Rectal smooth muscle tissue (tissue), 1 donor: Measurements from ENCODE around the gene ADAMTS17.

Experiments
- H3K27ac ChIP-seq: one replicate; pipeline ENCODE4 v1.7.0; 2013; ENCODE audit warnings: low read depth, low read length, inconsistent platforms
- H3K27me3 ChIP-seq: one replicate; pipeline ENCODE4 v1.7.0; 2013; ENCODE audit warnings: low read length; ENCODE audit not compliant: control insufficient read depth, insufficient read depth
- H3K36me3 ChIP-seq: one replicate; pipeline ENCODE4 v1.7.0; 2013; ENCODE audit warnings: low read length; ENCODE audit not compliant: control insufficient read depth, insufficient read depth
- H3K4me1 ChIP-seq: one replicate; pipeline ENCODE4 v1.7.0; 2013; ENCODE audit warnings: low read length; ENCODE audit not compliant: control insufficient read depth, insufficient read depth
- H3K4me3 ChIP-seq: one replicate; pipeline ENCODE4 v1.7.0; 2013; ENCODE audit warnings: low read length
- H3K9ac ChIP-seq: one replicate; pipeline ENCODE4 v1.7.0; 2013; ENCODE audit warnings: low read length

ADAMTS17 gene

DNA sequence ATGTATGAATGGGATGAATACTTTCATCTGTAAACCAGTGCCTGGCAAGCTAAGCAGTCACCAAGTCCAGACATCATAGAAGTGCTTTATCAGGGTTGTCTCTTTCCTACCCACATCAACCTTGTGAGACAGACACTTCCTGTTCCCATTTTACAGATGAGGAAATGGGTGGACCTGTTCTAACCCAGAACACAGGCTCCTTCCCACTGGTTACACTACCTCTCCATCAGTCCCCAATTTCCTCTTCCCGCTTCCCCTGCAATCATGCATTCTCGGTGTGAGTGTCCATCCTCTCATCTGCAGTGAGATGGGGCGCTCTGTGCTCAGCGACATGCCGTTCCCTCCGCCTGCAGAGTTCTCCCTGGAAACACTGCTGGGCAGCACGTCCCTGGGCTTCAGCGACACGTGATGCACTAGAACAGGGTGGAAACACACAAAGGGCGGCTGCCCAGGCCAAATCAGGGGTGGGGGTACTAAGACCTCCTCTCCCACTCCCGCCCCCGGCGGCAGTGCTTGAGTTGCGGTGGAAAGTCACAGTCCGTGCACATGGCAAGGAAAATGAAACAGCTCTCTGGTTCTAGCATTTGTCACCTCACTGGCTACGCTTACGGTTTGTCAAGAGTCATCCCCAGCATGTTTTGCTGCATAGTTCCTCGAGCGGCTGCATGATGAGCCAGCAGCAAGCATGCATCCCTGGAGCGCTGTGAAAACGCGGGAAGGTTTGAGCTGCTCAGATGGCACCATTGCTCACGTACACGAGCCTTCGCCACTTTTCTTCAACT, 201.1 kb downstream of the ADAMTS17 start:
- Histone ChIP-seq H3K27ac (no peak overlapping the region), H3K27me3 (no peaks in the 10 kb centered on the region), H3K9ac (no peak overlapping the region), H3K4me3 (no peak overlapping the region), H3K36me3 (no peaks in the 10 kb centered on the region), H3K4me1 (no peaks in the 10 kb centered on the region)

DNA sequence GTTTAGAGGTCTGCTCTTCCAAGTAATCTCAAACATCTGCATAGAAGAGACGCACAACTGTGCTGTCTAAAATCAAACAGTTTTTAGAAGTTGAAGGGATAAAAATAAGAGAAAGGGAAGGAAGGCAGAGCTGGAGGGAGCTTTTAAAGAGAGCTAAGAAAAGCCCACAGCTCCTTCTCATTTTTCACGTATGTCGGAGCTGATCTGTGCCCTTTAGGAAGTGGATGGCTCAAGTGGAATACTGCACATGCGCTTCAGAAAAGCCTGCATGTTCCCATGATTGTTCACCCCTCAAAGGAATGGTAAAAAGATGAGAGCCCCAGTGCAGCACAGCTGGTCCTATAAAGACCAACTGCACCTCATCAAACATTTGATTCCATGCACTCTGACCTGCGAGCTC, 207.2 kb downstream of the ADAMTS17 start:
- no peaks in the 10 kb centered on the region for H3K27me3 ChIP-seq
- no peaks in the 10 kb centered on the region for H3K36me3 ChIP-seq
- H3K27ac ChIP-seq: no peak overlapping the region
- no peaks in the 10 kb centered on the region for H3K4me1 ChIP-seq
- H3K9ac ChIP-seq: no peak overlapping the region
- H3K4me3 ChIP-seq: no peak overlapping the region

DNA sequence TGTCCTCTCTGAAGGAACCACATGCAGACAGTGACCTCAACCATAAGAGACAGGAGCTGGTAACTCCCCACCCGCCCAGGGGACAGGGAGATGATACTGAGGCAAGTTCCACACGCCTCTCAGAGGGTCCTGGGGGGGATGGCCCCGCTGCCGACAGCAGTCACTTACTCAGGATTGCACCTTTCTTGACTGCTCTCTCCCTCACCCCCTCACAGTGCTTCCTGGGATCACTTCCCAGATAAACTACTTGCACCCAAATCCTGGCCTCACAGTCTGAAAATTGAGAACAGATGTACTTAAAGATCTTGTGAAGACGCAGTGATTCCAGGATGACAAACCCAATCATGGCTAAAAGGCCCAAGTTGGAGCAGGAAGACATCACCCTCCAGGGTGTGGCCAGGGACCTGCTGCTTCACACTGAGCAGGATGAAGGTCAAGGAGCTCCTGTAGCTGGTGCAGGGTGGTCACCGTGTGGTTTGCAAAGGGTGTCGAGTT, 207.6 kb downstream of the ADAMTS17 start:
- H3K4me1 ChIP-seq: no peaks in the 10 kb centered on the region
- no peak overlapping the region for H3K9ac ChIP-seq
- H3K36me3 ChIP-seq: no peaks in the 10 kb centered on the region
- H3K27ac ChIP-seq: no peak overlapping the region
- no peak overlapping the region for H3K4me3 ChIP-seq
- no peaks in the 10 kb centered on the region for H3K27me3 ChIP-seq

DNA sequence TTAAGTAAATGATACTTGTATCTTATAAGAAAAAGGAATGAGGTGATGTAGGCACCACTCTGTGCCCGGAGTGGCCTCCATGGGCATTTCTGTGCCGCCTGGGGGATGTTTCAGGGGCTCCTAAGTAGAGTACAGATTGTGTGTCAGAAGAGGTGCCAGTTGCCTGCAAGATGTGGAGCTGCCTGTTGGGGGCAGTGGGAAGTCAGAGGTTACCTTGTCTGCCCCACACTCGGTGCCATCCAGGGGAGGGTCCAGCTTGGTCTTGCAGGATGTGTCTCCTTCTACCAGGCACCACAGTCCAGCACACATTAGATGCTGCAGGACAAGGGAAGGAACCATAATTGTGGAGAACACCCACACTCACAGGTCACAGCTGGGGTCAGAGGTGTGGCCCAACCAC, 208.8 kb downstream of the ADAMTS17 start:
- H3K4me3 ChIP-seq: no peak overlapping the region

DNA sequence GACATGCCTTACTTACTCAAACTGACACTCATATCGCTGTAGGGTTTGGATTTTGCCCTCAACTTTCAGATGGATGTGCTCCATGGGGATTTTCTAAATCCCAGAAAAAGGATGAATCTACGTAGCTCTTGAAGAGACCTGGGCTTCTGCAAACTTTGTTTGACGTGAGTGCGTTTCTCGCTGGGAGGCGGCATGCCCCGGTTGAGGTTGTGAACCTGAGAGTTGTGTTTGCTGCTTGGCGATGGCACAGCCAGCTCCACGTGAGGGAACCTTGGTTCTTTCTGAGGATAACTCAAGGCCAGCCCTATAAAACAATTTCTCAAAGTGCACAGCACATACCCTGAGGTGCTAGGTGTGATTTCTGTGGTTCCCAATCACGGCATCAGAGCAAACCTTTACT, 209.5 kb downstream of the ADAMTS17 start:
- Histone ChIP-seq H3K4me3 (no peak overlapping the region), H3K4me1 (no peaks in the 10 kb centered on the region), H3K36me3 (no peaks in the 10 kb centered on the region), H3K27me3 (no peaks in the 10 kb centered on the region), H3K27ac (no peak overlapping the region), H3K9ac (no peak overlapping the region)

More for the DNA sequence above, 208.8 kb downstream of the ADAMTS17 start:
- Histone ChIP-seq H3K27ac (no peak overlapping the region), H3K9ac (no peak overlapping the region), H3K27me3 (no peaks in the 10 kb centered on the region), H3K4me1 (no peaks in the 10 kb centered on the region), H3K36me3 (no peaks in the 10 kb centered on the region)

DNA sequence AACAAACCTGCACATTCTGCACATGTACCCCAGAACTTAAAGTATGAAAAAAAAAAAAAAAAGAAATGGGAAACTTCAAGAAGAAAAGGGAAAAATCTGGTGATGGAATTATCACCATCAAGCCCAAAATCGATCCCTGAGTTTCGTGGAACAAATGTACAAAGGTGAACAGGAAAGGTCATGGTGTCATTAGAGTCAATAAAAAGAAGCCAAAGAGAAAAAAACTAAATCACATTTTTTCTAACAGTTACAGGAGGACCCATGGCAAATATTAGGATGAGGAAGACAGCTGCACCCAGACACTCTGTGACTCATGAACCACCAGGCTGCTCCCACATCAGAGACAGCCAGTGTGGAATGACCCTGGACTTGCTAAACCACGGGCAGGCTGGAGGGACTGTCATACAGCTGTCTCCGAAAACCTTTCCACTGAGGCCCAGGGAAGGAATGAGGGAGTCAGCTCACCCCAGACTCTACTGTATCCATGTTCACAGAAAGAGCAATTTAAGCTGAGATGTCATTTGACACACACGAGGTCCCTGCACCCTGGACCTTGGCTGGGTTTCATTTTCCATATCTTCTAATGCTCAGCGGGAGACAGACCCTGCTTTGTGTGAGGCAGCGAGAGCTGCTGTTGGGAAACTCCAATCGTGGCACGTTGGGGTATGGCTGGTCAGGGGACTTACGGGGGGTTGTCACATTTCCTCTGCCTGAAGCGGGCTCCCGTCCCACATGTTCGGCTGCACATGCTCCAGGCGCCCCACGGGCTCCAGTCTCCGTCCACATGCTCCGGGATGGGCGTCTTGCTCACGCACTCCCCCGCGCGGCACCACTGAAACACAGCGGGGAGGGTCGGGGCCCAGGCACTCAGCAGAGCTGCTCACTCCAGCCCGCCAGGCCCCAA, 210.2 kb downstream of the ADAMTS17 start:
- no peaks in the 10 kb centered on the region for H3K4me1 ChIP-seq
- no peaks in the 10 kb centered on the region for H3K36me3 ChIP-seq
- peak overlapping the region; percentile 38 for H3K4me3 ChIP-seq
- no peak overlapping the region for H3K9ac ChIP-seq
- H3K27ac ChIP-seq: no peak overlapping the region
- H3K27me3 ChIP-seq: no peaks in the 10 kb centered on the region

DNA sequence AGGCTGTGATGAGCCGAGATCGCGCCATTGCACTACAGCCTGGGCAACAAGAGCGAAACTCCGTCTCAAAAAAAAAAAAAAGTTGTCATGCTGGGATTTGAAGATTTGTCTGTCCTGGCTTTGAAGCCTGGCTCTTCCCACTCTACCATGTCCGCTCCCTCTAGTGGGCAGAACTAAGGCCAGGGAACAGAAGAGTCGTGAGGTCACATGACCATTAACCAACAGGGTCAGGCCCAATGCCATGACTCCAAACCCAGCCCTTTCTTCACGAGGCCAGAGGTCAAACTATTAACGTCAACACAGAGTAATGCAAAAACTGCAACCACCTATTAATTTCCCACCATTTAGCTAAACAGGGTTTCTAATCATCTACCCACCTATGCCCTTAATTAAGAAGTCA, 212.1 kb downstream of the ADAMTS17 start:
- H3K4me1 ChIP-seq: peaks cover 5% of the 10 kb centered on the region
- no peak overlapping the region for H3K27ac ChIP-seq
- H3K36me3 ChIP-seq: no peaks in the 10 kb centered on the region
- H3K4me3 ChIP-seq: no peak overlapping the region
- H3K9ac ChIP-seq: no peak overlapping the region
- no peaks in the 10 kb centered on the region for H3K27me3 ChIP-seq

DNA sequence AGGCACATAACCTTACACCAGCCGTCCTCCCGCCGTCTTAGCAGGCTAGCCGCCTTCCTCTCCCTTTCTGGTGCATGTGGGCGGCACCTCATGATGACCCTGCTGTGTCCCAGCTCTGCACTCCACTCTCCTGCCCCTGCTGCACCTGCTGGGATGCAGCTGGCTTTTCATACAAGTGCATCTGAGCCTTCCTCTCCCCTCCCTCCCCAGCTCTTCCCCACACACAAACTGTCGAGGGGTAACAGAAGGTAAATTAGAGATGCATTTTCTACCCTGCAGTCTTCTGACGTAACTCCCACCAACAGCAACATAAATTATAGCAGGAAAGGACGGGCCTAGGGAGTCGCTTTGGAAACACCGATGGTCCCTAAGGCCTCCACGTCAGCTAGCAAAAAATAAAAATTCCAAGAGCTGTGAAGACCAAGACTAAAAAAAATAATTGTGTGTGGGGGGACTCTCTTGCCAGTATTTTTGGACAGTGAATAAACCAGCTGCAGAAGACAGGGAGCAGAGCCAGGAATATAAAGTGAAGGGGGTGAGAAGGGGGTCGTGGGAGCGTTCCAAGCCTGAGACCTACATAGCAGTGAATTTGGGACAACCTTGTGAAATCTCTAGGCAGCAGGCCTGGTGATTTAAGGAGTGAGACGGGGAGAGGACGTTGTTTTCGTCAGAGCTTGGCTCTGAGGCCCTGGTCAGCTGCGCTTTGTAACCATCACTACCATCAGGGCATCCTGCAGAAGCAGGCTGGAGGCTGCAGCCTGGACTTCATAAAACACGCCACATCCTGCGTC, 216.2 kb downstream of the ADAMTS17 start:
- Histone ChIP-seq H3K4me3 (no peak overlapping the region), H3K36me3 (no peaks in the 10 kb centered on the region), H3K9ac (no peak overlapping the region), H3K27ac (no peak overlapping the region), H3K27me3 (no peaks in the 10 kb centered on the region), H3K4me1 (peaks cover 5% of the 10 kb centered on the region)

DNA sequence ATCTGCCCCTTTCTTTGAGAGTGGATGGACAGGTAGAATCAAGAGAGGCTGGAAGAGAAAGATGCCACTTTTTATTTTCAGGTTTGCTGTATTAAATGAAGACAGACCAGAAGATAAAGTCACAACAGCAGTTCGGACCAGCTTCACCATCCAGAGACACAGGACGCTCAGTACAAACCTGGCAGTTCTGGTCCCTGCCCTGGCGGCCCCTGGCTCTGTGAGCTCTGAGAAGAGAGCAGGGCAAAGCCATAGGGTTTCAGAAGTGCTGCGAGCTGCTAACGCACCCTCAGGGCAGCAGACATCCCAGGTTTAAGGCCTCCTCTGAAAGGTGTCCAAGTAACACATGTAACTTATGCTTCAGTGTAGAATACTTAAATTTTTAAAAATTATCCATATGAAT, 216.8 kb downstream of the ADAMTS17 start:
- no peaks in the 10 kb centered on the region for H3K36me3 ChIP-seq
- no peak overlapping the region for H3K4me3 ChIP-seq
- no peaks in the 10 kb centered on the region for H3K27me3 ChIP-seq
- peaks cover 5% of the 10 kb centered on the region for H3K4me1 ChIP-seq
- no peak overlapping the region for H3K9ac ChIP-seq
- no peak overlapping the region for H3K27ac ChIP-seq

DNA sequence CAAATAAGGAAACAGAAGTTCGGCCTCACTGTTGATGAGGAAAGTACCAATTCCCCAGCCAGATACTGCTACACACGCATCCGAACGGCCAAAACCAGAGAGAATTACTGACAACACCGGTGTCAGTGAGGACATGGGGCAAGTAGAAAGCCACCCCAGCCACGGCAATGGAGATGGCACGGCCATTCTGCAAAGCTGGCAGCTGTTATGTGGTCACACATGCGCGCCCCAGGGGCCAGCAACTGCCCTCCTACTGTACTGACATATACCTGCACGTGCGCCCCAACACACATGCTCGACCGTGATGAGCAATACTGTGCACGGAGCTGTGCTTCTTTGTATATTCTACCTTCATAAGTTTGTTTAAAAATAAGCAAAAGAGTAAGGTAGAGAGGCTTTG, 217.4 kb downstream of the ADAMTS17 start:
- no peak overlapping the region for H3K9ac ChIP-seq
- no peak overlapping the region for H3K4me3 ChIP-seq
- H3K4me1 ChIP-seq: peaks cover 5% of the 10 kb centered on the region
- H3K36me3 ChIP-seq: no peaks in the 10 kb centered on the region
- H3K27ac ChIP-seq: no peak overlapping the region
- no peaks in the 10 kb centered on the region for H3K27me3 ChIP-seq

DNA sequence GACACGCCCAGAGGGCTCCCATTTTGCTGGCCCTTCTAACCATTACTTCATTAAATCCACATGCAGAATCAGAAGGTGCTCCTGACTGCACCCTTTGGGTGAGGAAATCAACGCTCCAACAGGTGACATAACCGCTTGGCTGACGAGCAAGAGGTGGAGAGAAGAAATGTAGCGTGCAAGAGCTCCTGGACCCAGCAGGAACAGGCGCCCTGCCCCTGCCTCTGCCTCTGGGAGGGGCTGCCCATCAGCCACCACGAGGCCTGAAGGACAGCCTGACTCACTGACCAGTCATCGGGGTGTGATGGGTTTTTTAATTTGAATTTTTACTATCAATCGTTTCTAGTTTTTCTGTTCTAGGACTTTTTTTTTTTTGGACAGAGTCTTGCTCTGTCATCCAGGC, 218.2 kb downstream of the ADAMTS17 start:
- no peak overlapping the region for H3K27ac ChIP-seq
- H3K4me1 ChIP-seq: peaks cover 5% of the 10 kb centered on the region
- no peaks in the 10 kb centered on the region for H3K36me3 ChIP-seq
- H3K4me3 ChIP-seq: no peak overlapping the region
- no peaks in the 10 kb centered on the region for H3K27me3 ChIP-seq
- H3K9ac ChIP-seq: no peak overlapping the region

DNA sequence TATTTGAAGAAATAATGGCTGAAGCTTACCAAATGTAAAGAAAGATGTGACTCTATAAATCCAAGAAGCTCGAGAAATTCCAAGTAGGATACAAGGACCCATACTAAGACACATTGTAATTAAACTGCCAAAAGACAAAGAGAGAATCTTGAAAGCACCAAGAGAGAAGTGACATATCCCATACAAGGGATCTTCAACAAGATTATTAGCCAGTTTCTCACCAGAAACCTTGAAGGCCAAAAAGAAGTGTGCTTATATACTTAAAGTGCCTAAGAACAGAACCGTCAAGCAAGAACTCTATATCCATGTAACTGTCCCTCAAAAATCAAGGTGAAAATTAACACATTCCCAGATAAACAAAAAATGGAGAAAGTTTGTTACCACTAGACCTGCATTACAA, 220.5 kb downstream of the ADAMTS17 start:
- H3K9ac ChIP-seq: no peak overlapping the region
- peaks cover 10% of the 10 kb centered on the region for H3K4me1 ChIP-seq
- no peak overlapping the region for H3K4me3 ChIP-seq
- H3K27ac ChIP-seq: no peak overlapping the region
- no peaks in the 10 kb centered on the region for H3K36me3 ChIP-seq
- H3K27me3 ChIP-seq: no peaks in the 10 kb centered on the region
